B cell (primary cell): Measurements from ENCODE around the gene DTX3.

Source experiments
- EZH2 ChIP-seq: IDR thresholded peaks from 2 replicates; pipeline ENCODE4 v1.6.1; 2012; ENCODE audit warnings: borderline replicate concordance, low read depth, mild to moderate bottlenecking, moderate library complexity, low read length; ENCODE audit not compliant: insufficient read depth, poor library complexity, severe bottlenecking
- TF ChIP-seq, protein P1 (sequence below): fragments of 200-600 bp; IDR thresholded peaks from one replicate; pipeline ENCODE4 v1.8.0; 2022; ENCODE audit warnings: antibody characterized with exemption, mild to moderate bottlenecking

DNA sequence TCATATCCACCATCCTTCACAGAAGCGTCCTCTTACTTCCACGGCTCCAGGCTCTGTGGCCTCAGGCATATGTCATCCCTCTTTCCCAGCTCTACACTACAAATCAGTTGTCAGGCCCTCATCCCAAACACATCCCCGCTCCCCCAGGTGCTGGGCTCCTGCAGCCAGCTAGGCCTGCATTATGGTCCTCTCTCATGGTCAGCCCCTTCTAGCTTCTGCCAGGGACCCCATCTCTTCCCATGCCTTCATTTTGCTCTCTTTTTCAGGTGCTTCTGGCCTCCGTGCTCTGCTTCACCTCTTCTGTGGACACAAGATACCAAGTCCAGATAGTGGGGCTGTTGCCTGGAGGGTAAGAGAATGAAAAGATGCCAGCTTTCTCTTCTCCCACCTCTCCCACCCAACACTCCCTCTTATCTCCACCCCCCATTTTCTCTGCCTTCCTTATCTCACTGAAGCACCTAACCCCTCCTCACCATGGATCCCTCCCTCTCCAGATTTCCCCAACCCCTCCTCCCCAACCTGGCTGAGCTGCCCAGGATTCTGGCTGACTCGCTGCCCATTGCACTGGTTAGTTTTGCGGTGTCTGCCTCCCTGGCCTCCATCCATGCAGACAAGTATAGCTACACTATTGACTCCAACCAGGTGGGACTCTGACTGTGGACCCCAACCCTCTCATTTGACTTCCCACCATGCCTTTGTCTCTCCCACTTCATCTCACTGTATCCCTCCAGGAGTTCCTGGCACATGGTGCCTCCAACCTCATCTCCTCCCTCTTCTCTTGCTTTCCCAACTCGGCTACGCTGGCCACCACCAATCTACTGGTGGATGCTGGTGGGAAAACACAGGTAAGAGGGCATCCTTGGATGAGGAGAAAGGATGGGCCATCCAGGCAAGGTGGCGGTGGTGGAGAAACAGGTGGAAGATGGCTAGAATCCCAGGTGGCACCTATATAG is 17.9 kb downstream of the DTX3 start:
- TF ChIP-seq, protein P1, sequence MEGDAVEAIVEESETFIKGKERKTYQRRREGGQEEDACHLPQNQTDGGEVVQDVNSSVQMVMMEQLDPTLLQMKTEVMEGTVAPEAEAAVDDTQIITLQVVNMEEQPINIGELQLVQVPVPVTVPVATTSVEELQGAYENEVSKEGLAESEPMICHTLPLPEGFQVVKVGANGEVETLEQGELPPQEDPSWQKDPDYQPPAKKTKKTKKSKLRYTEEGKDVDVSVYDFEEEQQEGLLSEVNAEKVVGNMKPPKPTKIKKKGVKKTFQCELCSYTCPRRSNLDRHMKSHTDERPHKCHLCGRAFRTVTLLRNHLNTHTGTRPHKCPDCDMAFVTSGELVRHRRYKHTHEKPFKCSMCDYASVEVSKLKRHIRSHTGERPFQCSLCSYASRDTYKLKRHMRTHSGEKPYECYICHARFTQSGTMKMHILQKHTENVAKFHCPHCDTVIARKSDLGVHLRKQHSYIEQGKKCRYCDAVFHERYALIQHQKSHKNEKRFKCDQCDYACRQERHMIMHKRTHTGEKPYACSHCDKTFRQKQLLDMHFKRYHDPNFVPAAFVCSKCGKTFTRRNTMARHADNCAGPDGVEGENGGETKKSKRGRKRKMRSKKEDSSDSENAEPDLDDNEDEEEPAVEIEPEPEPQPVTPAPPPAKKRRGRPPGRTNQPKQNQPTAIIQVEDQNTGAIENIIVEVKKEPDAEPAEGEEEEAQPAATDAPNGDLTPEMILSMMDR, result no peak
- TF ChIP-seq EZH2, result no peak
